Left hindlimb (tissue), 1 donor: ENCODE data around the gene TBL3.
"Not testable (repeated sequence)": the region's sequence is repeated elsewhere in the genome, so short reads cannot be mapped to it uniquely, and the experiment has no call there.

Source experiments
- DNase-seq: peaks from one replicate; pipeline ENCODE4 v3.0.0-alpha.2; 2018

TBL3 gene

DNA sequence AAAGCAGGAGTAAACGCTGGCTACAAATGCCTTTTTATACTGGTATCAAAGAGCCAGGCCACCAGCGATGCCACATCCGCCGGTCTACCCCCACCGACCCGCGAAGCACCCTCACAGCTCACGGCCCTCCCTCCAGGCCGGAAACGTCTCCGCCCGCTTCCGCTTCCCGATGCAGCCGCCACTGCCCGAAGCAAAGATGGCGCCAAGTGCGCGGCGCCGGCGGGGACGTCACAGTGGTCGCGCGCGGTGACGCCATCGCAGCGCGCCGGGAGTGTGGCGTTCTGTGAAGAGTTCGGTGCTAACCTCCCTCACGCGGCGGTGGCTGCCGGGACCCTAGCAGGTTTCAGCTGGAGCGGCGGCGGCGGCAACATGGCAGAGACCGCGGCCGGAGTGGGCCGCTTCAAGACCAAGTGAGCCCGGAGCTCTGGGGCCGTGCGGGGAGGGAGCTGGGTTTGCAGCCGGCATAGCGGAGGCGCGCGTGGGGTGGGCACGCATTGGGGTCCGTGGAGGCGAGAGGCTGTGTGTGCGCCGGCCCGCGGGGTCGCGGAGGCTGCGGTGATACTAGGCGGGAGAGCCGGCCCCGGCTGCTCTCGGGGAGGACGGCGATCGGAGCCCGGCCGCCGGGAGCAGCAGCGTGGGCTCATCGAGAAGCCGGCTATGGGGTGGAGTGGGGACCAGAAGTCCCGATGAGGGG, at the start of gene TBL3:
Gene TBL3, plus strand, starts transcription at position 258 of the 694 bp plus-strand sequence. Its CDS starts 112 bp downstream, at position 370.
- DNase-seq = peak; percentile 96

DNA sequence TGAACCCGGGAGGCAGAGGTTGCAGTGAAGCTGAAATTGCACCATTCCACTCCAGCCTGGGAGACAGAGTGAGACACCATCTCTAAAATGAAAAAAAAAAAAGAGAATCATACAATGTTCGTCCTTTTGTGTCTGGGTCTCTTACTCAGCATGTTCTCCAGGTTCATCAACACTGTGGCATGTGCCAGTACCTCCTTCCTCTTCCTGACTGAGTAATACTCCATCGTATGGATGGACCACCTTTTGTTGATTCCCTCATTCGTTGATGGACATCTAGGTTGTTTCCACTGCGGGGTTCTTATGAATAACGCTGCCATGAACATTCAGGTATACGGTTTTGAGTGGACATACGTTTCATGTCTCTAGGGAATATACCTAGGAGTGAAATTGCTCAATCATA, 49.5 kb upstream of the TBL3 start:
- no peak for DNase-seq

GRCh38 chr16:1923299-1924034, 48.4 kb upstream of the TBL3 start:
- peak; percentile 62 for DNase-seq

DNA sequence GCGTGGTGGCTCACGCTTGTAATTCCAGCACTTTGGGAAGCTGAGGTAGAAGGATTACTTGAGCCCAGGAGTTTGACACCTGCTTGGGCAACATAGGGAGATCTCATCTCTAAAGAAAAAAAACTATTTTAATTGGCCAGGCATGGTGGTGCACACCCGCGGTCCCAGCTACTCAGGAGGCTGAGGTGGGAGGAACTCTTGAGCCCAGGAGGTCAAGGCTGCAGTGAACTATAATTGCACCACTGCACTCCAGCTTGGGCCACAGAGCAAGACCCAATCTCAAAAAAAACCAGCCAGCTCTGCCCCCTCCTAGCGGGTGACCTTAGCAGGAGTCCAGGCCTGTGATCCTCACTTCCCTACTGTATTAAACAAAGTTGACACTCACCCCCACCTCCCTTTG, 47.8 kb upstream of the TBL3 start:
- no peak for DNase-seq

- no peak for DNase-seq
These were observed 45.6 kb upstream of the TBL3 start for GRCh38 chr16:1926271-1926670.

DNA sequence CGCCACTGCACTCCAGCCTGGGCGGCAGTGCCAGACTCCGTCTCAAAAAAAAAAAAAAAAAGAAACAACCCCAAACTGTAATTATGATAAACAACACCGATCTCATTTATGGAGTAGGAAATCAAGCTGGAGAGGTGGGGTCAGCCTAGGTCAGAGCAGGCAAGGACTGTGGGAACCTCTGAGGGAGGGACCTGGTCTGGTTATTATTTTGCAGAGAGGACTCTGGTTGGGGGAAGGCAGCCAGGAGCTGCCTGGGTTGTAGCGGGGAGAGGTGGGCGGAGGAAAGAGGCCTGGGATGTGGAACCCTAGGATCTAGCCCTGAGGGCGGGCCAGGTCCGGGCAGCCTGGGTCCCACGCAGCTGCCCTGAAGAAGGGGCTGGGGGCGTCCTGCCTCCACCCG, 42.7 kb upstream of the TBL3 start:
- DNase-seq = no peak

GRCh38 chr16:1929578-1930337, 42.1 kb upstream of the TBL3 start:
- DNase-seq = peak; percentile 90

DNA sequence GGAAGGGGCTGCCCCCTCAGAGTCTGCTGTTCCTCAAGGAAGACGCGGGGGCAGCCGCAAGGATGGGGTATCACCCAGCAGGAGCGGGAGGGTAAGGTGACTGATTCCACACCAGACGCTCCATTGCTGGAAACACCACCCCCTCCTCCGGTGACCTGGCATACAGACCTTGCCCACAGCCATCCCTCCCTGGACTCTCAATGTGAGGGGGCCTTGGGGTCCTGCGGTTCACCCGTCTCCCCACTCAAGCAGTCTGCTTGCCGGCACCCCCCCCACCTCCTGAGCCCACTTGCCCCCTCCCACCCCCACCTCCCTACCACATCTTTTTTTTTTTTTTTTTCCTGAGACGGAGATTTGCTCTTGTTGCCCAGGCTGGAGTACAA, 41.5 kb upstream of the TBL3 start:
- no peak for DNase-seq

- DNase-seq = no peak
These were observed 39.5 kb upstream of the TBL3 start for GRCh38 chr16:1932050-1933028.

DNA sequence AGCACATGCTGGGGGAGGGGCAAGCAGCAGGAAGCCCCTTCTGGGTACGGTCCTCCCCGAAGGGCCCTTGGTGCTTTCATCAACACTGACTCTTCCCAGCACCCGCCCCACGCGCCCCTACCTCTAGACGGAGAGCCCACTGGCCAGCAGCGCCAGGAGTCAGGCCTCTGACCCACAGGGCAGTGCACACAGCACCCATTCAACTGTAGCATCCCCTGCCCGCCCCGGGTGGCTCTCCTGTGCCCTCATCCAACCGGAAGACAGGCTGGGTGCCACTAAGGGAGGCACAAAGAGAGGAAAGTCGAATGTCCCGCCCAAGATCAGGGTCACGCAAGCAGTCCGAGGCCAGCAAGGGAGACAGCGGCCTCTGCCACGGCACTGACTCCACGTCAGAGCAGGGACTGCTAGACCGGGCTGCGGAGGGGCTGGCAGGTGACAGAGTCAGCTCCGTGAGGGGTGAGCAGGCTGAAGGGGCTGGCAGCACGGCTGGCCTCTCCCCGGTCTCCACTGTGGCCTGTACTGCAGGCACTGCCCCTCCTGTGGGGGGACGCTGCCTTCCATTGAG, 38.7 kb upstream of the TBL3 start:
- DNase-seq = no peak

- DNase-seq = no peak
These were observed 34.8 kb upstream of the TBL3 start for GRCh38 chr16:1936945-1937479.

GRCh38 chr16:1938316-1938715, 33.5 kb upstream of the TBL3 start:
- no peak for DNase-seq

GRCh38 chr16:1938910-1939309, 32.9 kb upstream of the TBL3 start:
- DNase-seq = no peak

GRCh38 chr16:1939833-1940232, 32.0 kb upstream of the TBL3 start:
- not testable (repeated sequence) for DNase-seq

DNA sequence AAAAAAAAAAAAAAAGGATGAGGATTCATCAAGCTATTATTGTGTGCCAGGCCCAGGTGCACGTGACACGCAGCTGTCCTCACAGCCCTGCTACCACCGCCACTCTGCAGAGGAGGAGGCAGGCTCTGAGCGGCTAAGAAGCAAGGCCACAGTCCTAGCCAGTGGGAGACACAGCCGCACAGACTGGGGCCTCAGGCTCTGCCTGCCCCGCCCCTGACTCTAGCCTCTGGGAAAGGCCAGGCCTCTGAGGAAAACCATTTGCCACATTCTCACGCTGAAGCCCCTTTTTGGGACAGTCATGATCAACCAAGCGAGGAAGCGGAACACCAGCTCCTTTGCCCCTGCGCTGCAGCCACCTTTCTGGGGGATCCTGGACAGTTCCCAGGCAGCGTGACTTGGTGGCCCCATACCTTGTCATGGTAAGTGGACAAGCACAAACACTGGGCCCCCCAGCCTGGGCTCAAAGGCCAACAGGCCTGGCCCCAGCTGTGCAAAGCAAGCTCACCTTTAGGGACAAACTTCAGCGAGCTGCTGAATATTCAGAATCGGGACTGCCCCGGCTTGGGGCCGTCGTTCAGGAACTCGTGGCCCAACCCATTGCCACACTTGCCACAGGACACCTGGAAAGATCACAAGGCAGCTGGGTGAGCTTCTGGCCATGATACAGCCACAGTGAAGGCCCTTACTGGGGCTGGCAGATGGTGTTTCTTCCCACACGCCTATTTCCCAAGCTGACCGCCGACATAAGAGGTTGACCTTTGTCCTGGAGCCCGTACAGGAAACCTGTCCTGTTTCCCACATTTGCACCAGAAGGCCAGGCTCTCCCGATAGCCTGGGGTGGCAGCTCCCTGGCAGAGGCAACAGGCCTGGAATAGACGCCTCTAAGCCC, 31.3 kb upstream of the TBL3 start:
- no peak for DNase-seq

DNA sequence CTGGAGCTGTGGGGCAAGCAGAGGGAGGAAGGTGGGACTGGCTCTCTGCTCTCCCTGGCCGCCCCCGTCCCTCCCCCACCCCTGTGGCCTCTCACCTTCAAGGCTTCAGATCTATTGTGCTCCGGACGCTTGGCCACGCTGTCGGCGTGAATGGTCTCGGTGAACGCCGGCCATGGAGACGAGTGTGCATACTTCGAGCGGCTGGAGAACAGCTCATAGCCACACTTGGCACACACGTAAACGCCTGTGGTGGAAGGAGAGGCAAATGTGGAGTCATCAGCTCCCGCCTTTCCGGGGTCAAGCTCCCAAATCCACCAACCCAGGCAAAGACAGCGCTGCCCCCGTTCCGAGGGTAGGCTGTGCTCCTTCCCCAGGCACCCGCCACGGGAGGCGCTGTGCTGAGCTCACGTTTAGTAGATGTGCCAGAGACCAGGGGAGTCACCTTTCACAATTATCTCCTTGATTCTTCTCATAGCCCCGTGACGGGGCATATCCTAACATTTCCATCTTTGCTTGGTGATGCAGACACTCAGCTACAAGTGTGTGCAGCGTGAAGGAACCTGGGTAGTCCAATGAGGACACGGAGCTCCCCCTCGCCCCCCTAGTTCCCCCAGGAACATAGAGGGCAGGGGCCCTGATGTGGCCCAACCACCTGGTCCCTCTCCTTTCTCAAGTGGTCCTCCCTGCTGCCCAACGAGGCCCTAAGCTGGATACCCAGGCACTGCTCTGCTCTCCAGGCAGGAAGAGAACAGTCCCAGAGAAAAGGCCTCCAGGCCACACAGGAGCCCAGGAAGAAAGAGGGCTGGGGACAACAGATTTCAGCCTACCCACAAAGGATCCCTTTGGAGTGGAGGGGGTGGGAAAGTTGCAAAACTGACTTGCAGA, 30.4 kb upstream of the TBL3 start:
- no peak for DNase-seq

DNA sequence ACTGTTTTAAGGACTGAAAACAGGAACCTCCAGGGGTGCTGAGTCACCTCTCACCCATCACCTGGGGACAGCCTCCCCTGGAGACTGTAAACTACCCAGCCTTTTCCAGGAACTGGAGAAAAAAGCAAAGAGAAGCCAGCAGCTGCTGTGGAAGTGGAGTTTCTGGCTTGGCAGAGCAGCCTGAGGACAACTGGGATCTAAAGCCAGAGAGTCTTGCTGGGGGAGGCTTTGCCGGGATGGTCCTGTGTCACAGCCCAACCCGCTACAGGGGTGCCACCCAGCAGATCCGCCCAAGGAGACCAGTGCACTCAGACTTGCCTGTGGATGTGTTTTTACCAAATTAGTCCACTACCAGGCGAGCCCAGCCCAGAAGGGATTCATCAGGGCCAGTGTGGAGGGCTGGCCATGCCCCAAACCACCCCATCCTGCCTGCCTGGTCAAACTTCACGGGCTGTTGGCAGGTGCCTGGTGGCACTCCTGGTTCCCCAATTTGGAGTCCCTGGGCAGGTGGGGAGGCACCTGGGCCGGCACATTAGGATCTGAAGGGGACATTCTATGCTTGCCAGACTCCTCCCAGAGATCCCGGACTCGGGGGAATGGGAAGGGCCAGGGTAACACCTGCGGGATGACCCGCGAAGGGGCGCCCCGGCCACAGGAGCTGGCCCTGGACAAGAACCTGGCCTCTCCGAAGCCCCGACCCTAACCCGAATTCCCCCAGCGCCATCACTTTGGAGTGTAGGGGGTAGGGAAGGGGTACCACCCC, 29.6 kb upstream of the TBL3 start:
- DNase-seq = no peak

GRCh38 chr16:1942810-1943726, 28.8 kb upstream of the TBL3 start, which contains the start of gene MSRB1:
Gene MSRB1, minus strand, starts transcription at chr16:1943199. Its CDS starts 43 bp downstream, at chr16:1943156.
- peak; percentile 99 for DNase-seq
